Right cardiac atrium (tissue), 5 donors: Measurements from ENCODE around the gene MAX. TPM values are rescaled to one million over a fixed set of nuclear protein-coding genes. Genes with fewer than 3 reads are reported as not detected.

Experiments
- ATAC-seq, 2 donors: fragments of 200-7000 bp; cut with Tn5 transposase; one replicate each; pipeline versions ENCODE4 v1.8.0 to v1.9.1; 2020; ENCODE audit warnings: moderate library complexity in 2 of 2, mild to moderate bottlenecking in 1 of 2
- DNase-seq, 3 donors: peaks; one replicate each; pipeline ENCODE4 v3.0.0-alpha.2; 2020
- H3K27ac ChIP-seq: one replicate; pipeline ENCODE4 v1.5.1; 2013; ENCODE audit warnings: mild to moderate bottlenecking, low read length, control low read depth, moderate library complexity
- H3K27me3 ChIP-seq: one replicate; pipeline ENCODE4 v1.6.1; 2013; ENCODE audit not compliant: control insufficient read depth, insufficient read depth
- H3K4me1 ChIP-seq: one replicate; pipeline ENCODE4 v1.6.1; 2013; ENCODE audit warnings: low read length; ENCODE audit not compliant: control insufficient read depth, insufficient read depth
- H3K4me3 ChIP-seq: one replicate; pipeline ENCODE4 v1.5.1; 2013; ENCODE audit warnings: low read length, control low read depth
- H3K9me3 ChIP-seq: one replicate; pipeline ENCODE4 v1.6.1; 2013; ENCODE audit warnings: low read length; ENCODE audit not compliant: control insufficient read depth
- WGBS: extraction: QIAGEN DNeasy Blood & Tissue Kit; methylation state at CpG from one replicate; pipeline ENCODE4 v1.1.7; 2013; 5-methylcytosine and 5-hydroxymethylcytosine counted together
- intact Hi-C, 4 donors: fragments of 100-400 bp; cut with DNase I; formaldehyde crosslinking; loops; one replicate each; pipeline versions ENCODE4 v1.11.0 to v1.14.0; 2022 to 2023
- long read RNA-seq, 4 donors: library from polyadenylated mRNA; unstranded; transcript quantifications; one replicate each; pipeline ENCODE4 v2.0.0, GENCODE V29; 2020 to 2021
- polyA plus RNA-seq: library from polyadenylated mRNA; stranded (reverse); fragments of 200-250 nt; gene quantifications from one replicate; pipeline ENCODE4 v1.2.3, GENCODE V29; 2013
- total RNA-seq, 4 donors: library from RNA; stranded (reverse); fragmentation: NEBNext Ultra II Directional; extraction: Animal tissue kit (Norgen Biotek cat#: 25700); gene quantifications; one replicate each; pipeline ENCODE4 v1.2.1, GENCODE V29; 2021
- donor health status: healthy with polysubstance abuse.
- donor health status: DM: no; HTN: yes; CAD: no.
- donor health status: DM: no; HTN: no; CAD: no.
- donor health status: DM: no; HTN: yes; CAD: no; lungs with severe emphysema.
- donor health status: DM: yes; HTN: yes; CAD: no.

The MAX gene
- total RNA-seq (100 to 1,000 TPM in 3 of 4 donors, 10 to 100 TPM in 1; 93.6 to 117 (median 115) TPM), polyA plus RNA-seq (56.3 TPM)
- long read RNA-seq, donor 1, transcript MAX-205 (5 exons, 1,546 nt) = major isoform, 5 of 25 reads
- long read RNA-seq, donor 1, partial matches to known transcripts = 0 of 25 reads
- long read RNA-seq, donor 1, other reads (novel, unspliced or antisense) = 13 of 25 reads
- long read RNA-seq, donor 2, transcript MAX-205 (5 exons, 1,546 nt) = minor isoform, 6 of 19 reads
- long read RNA-seq, donor 2, transcript MAX-204 (4 exons, 1,973 nt) = major isoform, 9 of 19 reads
- long read RNA-seq, donor 2, partial matches to known transcripts = 0 of 19 reads
- long read RNA-seq, donor 2, other reads (novel, unspliced or antisense) = 2 of 19 reads
- long read RNA-seq, donor 3, transcript MAX-205 (5 exons, 1,546 nt) = minor isoform, 12 of 70 reads
- long read RNA-seq, donor 3, transcript MAX-204 (4 exons, 1,973 nt) = major isoform, 33 of 70 reads
- long read RNA-seq, donor 3, partial matches to known transcripts = 2 of 70 reads
- long read RNA-seq, donor 3, other reads (novel, unspliced or antisense) = 12 of 70 reads
- long read RNA-seq, donor 4, transcript MAX-204 (4 exons, 1,973 nt) = minor isoform, 14 of 45 reads
- long read RNA-seq, donor 4, transcript MAX-205 (5 exons, 1,546 nt) = major isoform, 21 of 45 reads
- long read RNA-seq, donor 4, partial matches to known transcripts = 2 of 45 reads
- long read RNA-seq, donor 4, other reads (novel, unspliced or antisense) = 6 of 45 reads

GRCh38 chr14:65102441-65103149 lies at the start of gene MAX:
Gene MAX (minus strand): TSS chr14:65102517. CDS start chr14:65102339, 178 bp downstream.
- H3K4me3 ChIP-seq = peak within 1 kb of the TSS; percentile 76
- no peaks in the 10 kb centered on the region for H3K4me1 ChIP-seq
- H3K27ac ChIP-seq = peak within 1 kb of the TSS; percentile 77
- intact Hi-C loops = no loop called here
- under 1% methylated on average over 60 of the region's 61 CpGs for WGBS
- H3K9me3 ChIP-seq = no peaks in the 10 kb centered on the region
- ATAC-seq (peak; percentile 97), DNase-seq (peak; percentile 98 to 99 (median 99))
- no peaks in the 10 kb centered on the region for H3K27me3 ChIP-seq

- H3K27ac ChIP-seq = no peak overlapping the region
- H3K4me3 ChIP-seq = no peak overlapping the region
- no peak for DNase-seq
- no peaks in the 10 kb centered on the region for H3K4me1 ChIP-seq
- no peaks in the 10 kb centered on the region for H3K27me3 ChIP-seq
- WGBS = 55% methylated on average over 6 of the region's 6 CpGs
- ATAC-seq = no peak
- no peaks in the 10 kb centered on the region for H3K9me3 ChIP-seq
- intact Hi-C loops = no loop called here
These were observed 49.3 kb upstream of the MAX start for GRCh38 chr14:65151609-65151956.

- H3K4me1 ChIP-seq = no peaks in the 10 kb centered on the region
- H3K27me3 ChIP-seq = no peaks in the 10 kb centered on the region
- 59% methylated on average over 8 of the region's 8 CpGs for WGBS
- H3K9me3 ChIP-seq = no peaks in the 10 kb centered on the region
- no peak for ATAC-seq
- H3K27ac ChIP-seq = no peak overlapping the region
- no peak overlapping the region for H3K4me3 ChIP-seq
- no peak for DNase-seq
- intact Hi-C loops = no loop called here
These were observed 48.7 kb upstream of the MAX start for GRCh38 chr14:65150898-65151608.

GRCh38 chr14:65149116-65149515 lies 46.8 kb upstream of the MAX start:
- Histone ChIP-seq H3K27ac (no peak overlapping the region), H3K4me1 (no peaks in the 10 kb centered on the region), H3K9me3 (no peaks in the 10 kb centered on the region), H3K27me3 (no peaks in the 10 kb centered on the region), H3K4me3 (no peak overlapping the region)
- ATAC-seq = no peak
- WGBS = 92% methylated on average over 4 of the region's 4 CpGs
- DNase-seq = no peak
- intact Hi-C loops = no loop called here

- intact Hi-C loops = no loop called here
- Histone ChIP-seq H3K27me3 (no peaks in the 10 kb centered on the region), H3K27ac (no peak overlapping the region), H3K4me3 (no peak overlapping the region), H3K4me1 (no peaks in the 10 kb centered on the region), H3K9me3 (no peaks in the 10 kb centered on the region)
- no peak for ATAC-seq
- WGBS = 89% methylated on average over 8 of the region's 8 CpGs
- peak in 1 of 3 donors; percentile 53 for DNase-seq
These were observed 41.9 kb upstream of the MAX start for GRCh38 chr14:65144170-65144569.

- 63% methylated on average over 8 of the region's 8 CpGs for WGBS
- Histone ChIP-seq H3K27me3 (no peaks in the 10 kb centered on the region), H3K4me3 (no peak overlapping the region), H3K9me3 (no peaks in the 10 kb centered on the region), H3K27ac (no peak overlapping the region), H3K4me1 (no peaks in the 10 kb centered on the region)
- intact Hi-C loops = no loop called here
- DNase-seq (no peak), ATAC-seq (no peak)
These were observed 40.8 kb upstream of the MAX start for GRCh38 chr14:65142914-65143625.

- intact Hi-C loops = no loop called here
- ATAC-seq = no peak
- H3K4me3 ChIP-seq = no peak overlapping the region
- no peaks in the 10 kb centered on the region for H3K4me1 ChIP-seq
- no peaks in the 10 kb centered on the region for H3K27me3 ChIP-seq
- no peaks in the 10 kb centered on the region for H3K9me3 ChIP-seq
- H3K27ac ChIP-seq = no peak overlapping the region
- WGBS = 68% methylated on average over 4 of the region's 4 CpGs
- DNase-seq = no peak
These were observed 40.1 kb upstream of the MAX start for GRCh38 chr14:65142429-65142828.

GRCh38 chr14:65141523-65141922 lies 39.2 kb upstream of the MAX start:
- Histone ChIP-seq H3K27me3 (no peaks in the 10 kb centered on the region), H3K4me3 (no peak overlapping the region), H3K4me1 (no peaks in the 10 kb centered on the region), H3K27ac (no peak overlapping the region), H3K9me3 (no peaks in the 10 kb centered on the region)
- WGBS = 70% methylated on average over 5 of the region's 5 CpGs
- DNase-seq (no peak), ATAC-seq (no peak)
- intact Hi-C loops = no loop called here

GRCh38 chr14:65137648-65138307 lies 35.5 kb upstream of the MAX start:
- H3K27ac ChIP-seq = no peak overlapping the region
- ATAC-seq = peak in 1 of 2 donors; percentile 55

More at GRCh38 chr14:65137648-65138307, 35.5 kb upstream of the MAX start:
- no peak for DNase-seq
- 60% methylated on average over 9 of the region's 9 CpGs for WGBS
- no peaks in the 10 kb centered on the region for H3K27me3 ChIP-seq
- no peaks in the 10 kb centered on the region for H3K9me3 ChIP-seq
- H3K4me3 ChIP-seq = no peak overlapping the region
- H3K4me1 ChIP-seq = no peaks in the 10 kb centered on the region
- intact Hi-C loops = no loop called here
